Activated CD8-positive, alpha-beta T cell treated with anti-CD3 and anti-CD28 coated beads for 36 hours (primary cell): Measurements from ENCODE around the gene VWA2. TPM values are rescaled to one million over a fixed set of nuclear protein-coding genes. Genes with fewer than 3 reads are reported as not detected.

Source experiments
- ATAC-seq: fragments of 200-7000 bp; cut with Tn5 transposase; one replicate; pipeline ENCODE4 v1.10.0; 2021; ENCODE audit warnings: mild to moderate bottlenecking, moderate library complexity
- CTCF ChIA-PET: fragments of 350-600 bp; sonication (Branson Sonifier 250); formaldehyde crosslinking; loops from one replicate; lab custom pipeline; 2021; ENCODE audit warnings: antibody characterized with exemption; lab: Charles Lee
- POLR2A ChIA-PET: fragments of 350-600 bp; sonication (Branson Sonifier 250); formaldehyde crosslinking; loops from one replicate; lab custom pipeline; 2021; ENCODE audit warnings: antibody characterized with exemption; lab: Charles Lee
- DNase-seq: peaks from one replicate; pipeline ENCODE4 v3.0.0-alpha.2; 2020
- H3K27ac Mint-ChIP-seq: one replicate; pipeline ENCODE4 v1.8.0; 2021; ENCODE audit warnings: mild to moderate bottlenecking, mixed read lengths
- H3K27me3 Mint-ChIP-seq: one replicate; pipeline ENCODE4 v1.8.0; 2021; ENCODE audit warnings: mixed read lengths
- H3K36me3 Mint-ChIP-seq: one replicate; pipeline ENCODE4 v1.8.0; 2021; ENCODE audit warnings: low read depth, mixed read lengths
- H3K4me1 Mint-ChIP-seq: one replicate; pipeline ENCODE4 v1.8.0; 2021; ENCODE audit warnings: low read depth, mixed read lengths
- H3K4me3 Mint-ChIP-seq: one replicate; pipeline ENCODE4 v1.8.0; 2021; ENCODE audit warnings: mild to moderate bottlenecking, moderate library complexity, mixed read lengths
- H3K9me3 Mint-ChIP-seq: one replicate; pipeline ENCODE4 v1.8.0; 2021; ENCODE audit warnings: mixed read lengths
- intact Hi-C: fragments of 100-400 bp; cut with micrococcal nuclease; formaldehyde crosslinking; loops from one replicate; pipeline ENCODE4 v1.10.0; 2022
- total RNA-seq, 2 experiments: library from RNA; stranded (reverse); gene quantifications; one replicate each; pipeline ENCODE4 v1.2.3, GENCODE V29; 2021
- TF ChIP-seq, protein P1 (sequence below): fragments of 200-600 bp; IDR thresholded peaks from one replicate; pipeline ENCODE4 v1.8.0; 2022; ENCODE audit warnings: antibody characterized with exemption, mild to moderate bottlenecking

Gene VWA2
- total RNA-seq, 2 experiments from 2014 or later: not detected

GRCh38 chr10:114309364-114309651 lies 70.3 kb downstream of the VWA2 start:
- Mint-ChIP-seq H3K27me3 (no peaks in the 10 kb centered on the region), H3K4me3 (no peak overlapping the region), H3K9me3 (no peaks in the 10 kb centered on the region), H3K27ac (no peak overlapping the region), H3K4me1 (peaks cover 6% of the 10 kb centered on the region), H3K36me3 (no peaks in the 10 kb centered on the region)
- TF ChIP-seq, protein P1, sequence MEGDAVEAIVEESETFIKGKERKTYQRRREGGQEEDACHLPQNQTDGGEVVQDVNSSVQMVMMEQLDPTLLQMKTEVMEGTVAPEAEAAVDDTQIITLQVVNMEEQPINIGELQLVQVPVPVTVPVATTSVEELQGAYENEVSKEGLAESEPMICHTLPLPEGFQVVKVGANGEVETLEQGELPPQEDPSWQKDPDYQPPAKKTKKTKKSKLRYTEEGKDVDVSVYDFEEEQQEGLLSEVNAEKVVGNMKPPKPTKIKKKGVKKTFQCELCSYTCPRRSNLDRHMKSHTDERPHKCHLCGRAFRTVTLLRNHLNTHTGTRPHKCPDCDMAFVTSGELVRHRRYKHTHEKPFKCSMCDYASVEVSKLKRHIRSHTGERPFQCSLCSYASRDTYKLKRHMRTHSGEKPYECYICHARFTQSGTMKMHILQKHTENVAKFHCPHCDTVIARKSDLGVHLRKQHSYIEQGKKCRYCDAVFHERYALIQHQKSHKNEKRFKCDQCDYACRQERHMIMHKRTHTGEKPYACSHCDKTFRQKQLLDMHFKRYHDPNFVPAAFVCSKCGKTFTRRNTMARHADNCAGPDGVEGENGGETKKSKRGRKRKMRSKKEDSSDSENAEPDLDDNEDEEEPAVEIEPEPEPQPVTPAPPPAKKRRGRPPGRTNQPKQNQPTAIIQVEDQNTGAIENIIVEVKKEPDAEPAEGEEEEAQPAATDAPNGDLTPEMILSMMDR: no peak
- ChIA-PET CTCF (no interaction called here), POLR2A (interaction anchor here (1.7 kb wide), 1 partner anchor 25 kb away, joined by 3 read pairs; no protein-coding TSS in a partner anchor)
- ATAC-seq (no peak), DNase-seq (no peak)
- intact Hi-C loops: no loop called here

DNA sequence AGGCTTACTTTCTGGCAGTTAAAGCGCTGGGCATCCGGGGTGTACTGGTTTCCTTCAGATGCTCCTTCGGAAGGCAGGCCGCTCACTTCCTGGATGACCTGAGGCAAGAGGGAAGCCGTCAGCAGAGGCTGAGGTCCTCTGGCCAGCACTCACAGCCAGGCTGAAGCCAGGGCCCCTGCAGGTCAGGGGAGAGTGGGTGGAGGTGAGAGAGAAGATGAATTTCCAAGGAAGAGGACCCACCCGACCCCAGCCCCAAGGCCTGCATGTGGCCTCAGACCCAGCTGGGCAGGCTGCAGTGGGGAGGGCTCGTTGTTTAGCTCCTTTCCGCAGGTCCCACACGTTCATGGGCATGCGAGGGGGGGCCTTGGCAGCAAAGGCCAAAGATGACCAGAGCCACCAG lies 71.3 kb downstream of the VWA2 start:
- peaks cover 4% of the 10 kb centered on the region for H3K4me1 Mint-ChIP-seq
- no peak for ATAC-seq
- no peaks in the 10 kb centered on the region for H3K27me3 Mint-ChIP-seq
- intact Hi-C loops: no loop called here
- ChIA-PET POLR2A (interaction anchor here (0.5 kb wide), 1 partner anchor 107 kb away, joined by 3 read pairs; no protein-coding TSS in a partner anchor), CTCF (no interaction called here)
- H3K27ac Mint-ChIP-seq: no peak overlapping the region
- no peaks in the 10 kb centered on the region for H3K9me3 Mint-ChIP-seq
- no peak overlapping the region for H3K4me3 Mint-ChIP-seq
- no peak for DNase-seq
- TF ChIP-seq, protein P1: no peak
- H3K36me3 Mint-ChIP-seq: no peaks in the 10 kb centered on the region

DNA sequence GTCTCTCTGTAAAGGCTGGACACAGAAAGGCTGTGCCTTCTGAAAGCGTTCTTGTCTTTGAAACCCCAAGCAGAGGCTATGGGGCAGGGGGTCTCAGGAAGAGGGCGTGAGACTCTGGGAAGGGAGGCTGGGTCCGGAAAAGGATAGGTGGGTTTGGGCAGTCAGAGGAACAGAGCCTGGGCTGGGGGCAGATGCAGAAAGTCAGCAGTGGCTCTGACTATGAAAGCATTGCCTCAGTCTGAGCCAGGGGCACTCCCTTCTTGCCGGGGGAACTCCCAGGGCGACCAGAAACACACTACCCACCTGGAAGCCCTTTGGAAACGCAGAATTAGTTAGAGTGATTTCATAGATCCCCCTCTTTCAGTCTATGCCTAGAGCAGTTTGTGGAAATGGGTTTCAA lies 72.0 kb downstream of the VWA2 start:
- TF ChIP-seq, protein P1: no peak
- DNase-seq (no peak), ATAC-seq (no peak)
- ChIA-PET POLR2A (no interaction called here), CTCF (no interaction called here)
- Mint-ChIP-seq H3K4me1 (peaks cover 4% of the 10 kb centered on the region), H3K4me3 (no peak overlapping the region), H3K36me3 (no peaks in the 10 kb centered on the region), H3K27ac (no peak overlapping the region), H3K27me3 (no peaks in the 10 kb centered on the region), H3K9me3 (no peaks in the 10 kb centered on the region)
- intact Hi-C loops: no loop called here

- H3K9me3 Mint-ChIP-seq: no peaks in the 10 kb centered on the region
- CTCF ChIA-PET: interaction anchor here (2.2 kb wide), 1 partner anchor 7 kb away, joined by 6 read pairs; no protein-coding TSS in a partner anchor
- no peak overlapping the region for H3K27ac Mint-ChIP-seq
- no peaks in the 10 kb centered on the region for H3K27me3 Mint-ChIP-seq
- no peaks in the 10 kb centered on the region for H3K36me3 Mint-ChIP-seq
- no peak overlapping the region for H3K4me3 Mint-ChIP-seq
- intact Hi-C loops: no loop called here
- ATAC-seq: no peak
- TF ChIP-seq, protein P1: no peak
- POLR2A ChIA-PET: no interaction called here
- no peak for DNase-seq
- H3K4me1 Mint-ChIP-seq: peaks cover 4% of the 10 kb centered on the region
Measured at GRCh38 chr10:114311496-114312209, 72.6 kb downstream of the VWA2 start.

DNA sequence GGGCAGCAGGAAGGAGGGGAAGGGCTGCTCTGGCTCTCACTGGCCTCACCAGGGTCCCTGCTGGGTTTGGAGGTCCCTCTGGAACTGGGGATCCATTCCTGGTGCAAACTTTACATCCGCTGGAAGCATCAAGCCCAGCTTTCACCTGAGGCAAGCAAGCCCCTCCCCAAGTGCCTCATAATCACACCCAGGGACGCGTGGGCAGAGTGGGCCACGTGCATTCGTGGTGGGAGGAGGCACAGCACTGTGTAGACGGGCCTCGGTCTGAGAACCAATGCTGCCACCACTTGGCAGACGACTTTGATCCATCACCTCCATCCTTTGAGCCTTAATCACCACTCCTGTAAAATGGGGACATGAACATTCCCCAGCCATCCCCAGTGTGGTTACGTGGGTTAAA lies 74.1 kb downstream of the VWA2 start:
- ChIA-PET CTCF (interaction anchor here (2.2 kb wide), 1 partner anchor 9 kb away, joined by 6 read pairs; no protein-coding TSS in a partner anchor), POLR2A (no interaction called here)
- Mint-ChIP-seq H3K27ac (no peak overlapping the region), H3K4me1 (no peaks in the 10 kb centered on the region), H3K4me3 (no peak overlapping the region), H3K9me3 (no peaks in the 10 kb centered on the region), H3K27me3 (no peaks in the 10 kb centered on the region), H3K36me3 (no peaks in the 10 kb centered on the region)
- DNase-seq (no peak), ATAC-seq (no peak)
- intact Hi-C loops: no loop called here
- TF ChIP-seq, protein P1: no peak
